Astrocyte (in vitro differentiated cells and primary cell): ENCODE measurements around the gene UBE3C. TPM values are rescaled to one million over a fixed set of nuclear protein-coding genes. Genes with fewer than 3 reads are reported as not detected.

Experiments used
- DNase-seq: peaks from one replicate; pipeline ENCODE4 v3.0.0-alpha.2; 2010; ENCODE audit warnings: low read depth
- FAIRE-seq: peaks from 2 replicates; lab custom pipeline; 2011; peaks lifted over from hg19 to GRCh38; lab: Jason Lieb, UNC
- H2AFZ ChIP-seq: 2 replicates; pipeline ENCODE4 v1.6.0; 2012; ENCODE audit warnings: low read depth, low read length, inconsistent platforms
- H3K27ac ChIP-seq: 2 replicates; pipeline ENCODE4 v1.5.1; 2011; ENCODE audit warnings: low read depth, low read length, inconsistent platforms
- H3K27me3 ChIP-seq: 2 replicates; pipeline ENCODE4 v1.6.0; 2011; ENCODE audit warnings: low read length, inconsistent platforms; ENCODE audit not compliant: insufficient read depth
- H3K36me3 ChIP-seq: 2 replicates; pipeline ENCODE4 v1.5.1; 2011; ENCODE audit warnings: low read length, inconsistent platforms; ENCODE audit not compliant: insufficient read depth
- H3K4me1 ChIP-seq: 2 replicates; pipeline ENCODE4 v1.5.1; 2011; ENCODE audit warnings: low read length, inconsistent platforms; ENCODE audit not compliant: insufficient read depth
- H3K4me2 ChIP-seq: 2 replicates; pipeline ENCODE4 v1.6.0; 2012; ENCODE audit warnings: low read length, inconsistent platforms
- H3K4me3 ChIP-seq: 2 replicates; pipeline ENCODE4 v1.5.1; 2011; ENCODE audit warnings: low read depth, mild to moderate bottlenecking, low read length, inconsistent platforms; ENCODE audit not compliant: insufficient read depth
- H3K79me2 ChIP-seq: 2 replicates; pipeline ENCODE4 v1.6.0; 2012; ENCODE audit warnings: mild to moderate bottlenecking, low read length, inconsistent platforms; ENCODE audit not compliant: insufficient read depth
- H3K9ac ChIP-seq: 2 replicates; pipeline ENCODE4 v1.6.0; 2012; ENCODE audit warnings: mild to moderate bottlenecking, low read length, inconsistent platforms
- H3K9me3 ChIP-seq: 2 replicates; pipeline ENCODE4 v1.5.1; 2012; ENCODE audit warnings: low read depth, mild to moderate bottlenecking, low read length, inconsistent platforms; ENCODE audit not compliant: insufficient read depth
- H4K20me1 ChIP-seq: 2 replicates; pipeline ENCODE4 v1.6.0; 2012; ENCODE audit warnings: low read length, inconsistent platforms; ENCODE audit not compliant: insufficient read depth
- H3K27ac Mint-ChIP-seq: one replicate; pipeline ENCODE4 v1.8.0; 2021; ENCODE audit warnings: mild to moderate bottlenecking, mixed read lengths; ENCODE audit not compliant: unreplicated experiment
- H3K27me3 Mint-ChIP-seq: one replicate; pipeline ENCODE4 v1.8.0; 2021; ENCODE audit warnings: low read depth, mixed read lengths; ENCODE audit not compliant: unreplicated experiment
- H3K36me3 Mint-ChIP-seq: one replicate; pipeline ENCODE4 v1.8.0; 2021; ENCODE audit warnings: low read depth, mixed read lengths; ENCODE audit not compliant: unreplicated experiment
- H3K4me1 Mint-ChIP-seq: one replicate; pipeline ENCODE4 v1.8.0; 2021; ENCODE audit warnings: low read depth, mixed read lengths; ENCODE audit not compliant: unreplicated experiment
- H3K4me3 Mint-ChIP-seq: one replicate; pipeline ENCODE4 v1.8.0; 2021; ENCODE audit warnings: mild to moderate bottlenecking, moderate library complexity, mixed read lengths; ENCODE audit not compliant: unreplicated experiment
- H3K9me3 Mint-ChIP-seq: one replicate; pipeline ENCODE4 v1.8.0; 2021; ENCODE audit warnings: mild to moderate bottlenecking, mixed read lengths; ENCODE audit not compliant: unreplicated experiment
- EZH2 ChIP-seq: IDR thresholded peaks from 2 replicates; pipeline ENCODE4 v1.6.1; 2012; ENCODE audit warnings: mild to moderate bottlenecking, low read length, inconsistent platforms; ENCODE audit not compliant: insufficient read depth
- total RNA-seq: library from RNA; stranded (reverse); gene quantifications from 2 replicates; pipeline ENCODE4 v1.2.1, GENCODE V29; 2021
- TF ChIP-seq, protein P1 (sequence below): IDR thresholded peaks from 2 replicates; pipeline ENCODE4 v1.5.1; 2011; ENCODE audit warnings: low read depth, mild to moderate bottlenecking, inconsistent platforms, low read length, moderate library complexity; ENCODE audit not compliant: insufficient read depth

The UBE3C gene
- total RNA-seq, 1 donor from 2014 or later, result 76.9 TPM

DNA sequence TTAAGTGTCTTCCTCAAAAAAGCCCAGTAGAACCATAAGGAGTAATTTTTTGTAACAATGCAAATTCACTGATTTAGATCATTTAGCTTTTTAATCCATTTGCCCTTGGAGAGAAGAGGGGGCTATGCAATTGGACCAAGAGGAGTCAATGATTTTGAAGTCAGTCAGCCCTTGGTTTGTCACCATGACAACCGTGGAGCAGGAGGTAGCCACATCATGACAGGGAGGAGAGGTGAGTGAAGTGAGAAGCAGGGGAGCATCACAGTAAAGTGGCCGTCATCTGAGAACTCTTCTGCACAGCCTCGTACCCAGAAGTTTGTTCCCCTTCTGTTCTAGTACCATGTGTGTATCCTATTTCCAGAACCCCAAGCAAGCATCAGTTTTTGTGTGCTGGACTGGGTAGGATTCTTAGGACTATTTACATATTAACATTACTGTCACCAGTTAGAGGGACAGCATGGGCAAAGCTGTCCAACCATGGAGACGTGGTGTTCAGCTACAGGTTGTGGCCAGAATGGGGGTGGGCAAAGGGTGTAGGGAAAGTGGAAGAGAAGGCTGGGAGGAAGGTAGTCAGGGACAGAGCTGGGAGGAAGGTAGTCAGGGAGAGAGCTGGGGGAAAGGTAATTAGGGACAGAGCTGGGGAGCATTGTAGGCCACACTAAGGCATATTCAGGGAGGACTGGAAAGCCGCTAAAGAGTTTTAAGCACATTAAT, 13.1 kb downstream of the UBE3C start:
- DNase-seq (no peak), FAIRE-seq (no peak)
- H3K27me3 ChIP-seq, result no peaks in the 10 kb centered on the region
- Mint-ChIP-seq H3K27ac (no peak overlapping the region), H3K4me3 (no peak overlapping the region), H3K27me3 (no peaks in the 10 kb centered on the region), H3K9me3 (no peaks in the 10 kb centered on the region), H3K4me1 (peaks cover 18% of the 10 kb centered on the region), H3K36me3 (peaks cover 2% of the 10 kb centered on the region)
- peaks cover 100% of the 10 kb centered on the region for H3K79me2 ChIP-seq
- H2AFZ ChIP-seq, result no peak overlapping the region
- TF ChIP-seq, protein P1, sequence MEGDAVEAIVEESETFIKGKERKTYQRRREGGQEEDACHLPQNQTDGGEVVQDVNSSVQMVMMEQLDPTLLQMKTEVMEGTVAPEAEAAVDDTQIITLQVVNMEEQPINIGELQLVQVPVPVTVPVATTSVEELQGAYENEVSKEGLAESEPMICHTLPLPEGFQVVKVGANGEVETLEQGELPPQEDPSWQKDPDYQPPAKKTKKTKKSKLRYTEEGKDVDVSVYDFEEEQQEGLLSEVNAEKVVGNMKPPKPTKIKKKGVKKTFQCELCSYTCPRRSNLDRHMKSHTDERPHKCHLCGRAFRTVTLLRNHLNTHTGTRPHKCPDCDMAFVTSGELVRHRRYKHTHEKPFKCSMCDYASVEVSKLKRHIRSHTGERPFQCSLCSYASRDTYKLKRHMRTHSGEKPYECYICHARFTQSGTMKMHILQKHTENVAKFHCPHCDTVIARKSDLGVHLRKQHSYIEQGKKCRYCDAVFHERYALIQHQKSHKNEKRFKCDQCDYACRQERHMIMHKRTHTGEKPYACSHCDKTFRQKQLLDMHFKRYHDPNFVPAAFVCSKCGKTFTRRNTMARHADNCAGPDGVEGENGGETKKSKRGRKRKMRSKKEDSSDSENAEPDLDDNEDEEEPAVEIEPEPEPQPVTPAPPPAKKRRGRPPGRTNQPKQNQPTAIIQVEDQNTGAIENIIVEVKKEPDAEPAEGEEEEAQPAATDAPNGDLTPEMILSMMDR, result no peak
- no peak for TF ChIP-seq EZH2
- H3K4me1 ChIP-seq, result peaks cover 12% of the 10 kb centered on the region
- peaks cover 100% of the 10 kb centered on the region for H4K20me1 ChIP-seq
- H3K36me3 ChIP-seq, result no peaks in the 10 kb centered on the region
- H3K4me3 ChIP-seq, result no peak overlapping the region
- H3K9me3 ChIP-seq, result no peaks in the 10 kb centered on the region
- H3K4me2 ChIP-seq, result no peak overlapping the region
- H3K27ac ChIP-seq, result no peak overlapping the region
- H3K9ac ChIP-seq, result no peak overlapping the region

GRCh38 chr7:157152391-157152937, 13.7 kb downstream of the UBE3C start:
- Histone ChIP-seq H3K27ac (no peak overlapping the region), H3K27me3 (no peaks in the 10 kb centered on the region), H3K4me3 (no peak overlapping the region), H3K79me2 (peaks cover 100% of the 10 kb centered on the region), H4K20me1 (peaks cover 100% of the 10 kb centered on the region), H3K4me1 (peaks cover 12% of the 10 kb centered on the region), H2AFZ (no peak overlapping the region), H3K36me3 (no peaks in the 10 kb centered on the region), H3K4me2 (no peak overlapping the region), H3K9ac (no peak overlapping the region), H3K9me3 (no peaks in the 10 kb centered on the region)
- FAIRE-seq (no peak), DNase-seq (no peak)
- H3K36me3 Mint-ChIP-seq, result peaks cover 2% of the 10 kb centered on the region
- H3K27me3 Mint-ChIP-seq, result no peaks in the 10 kb centered on the region
- no peak overlapping the region for H3K27ac Mint-ChIP-seq
- no peaks in the 10 kb centered on the region for H3K9me3 Mint-ChIP-seq
- TF ChIP-seq, protein P1, result no peak
- no peak for TF ChIP-seq EZH2
- H3K4me1 Mint-ChIP-seq, result peaks cover 18% of the 10 kb centered on the region
- no peak overlapping the region for H3K4me3 Mint-ChIP-seq

DNA sequence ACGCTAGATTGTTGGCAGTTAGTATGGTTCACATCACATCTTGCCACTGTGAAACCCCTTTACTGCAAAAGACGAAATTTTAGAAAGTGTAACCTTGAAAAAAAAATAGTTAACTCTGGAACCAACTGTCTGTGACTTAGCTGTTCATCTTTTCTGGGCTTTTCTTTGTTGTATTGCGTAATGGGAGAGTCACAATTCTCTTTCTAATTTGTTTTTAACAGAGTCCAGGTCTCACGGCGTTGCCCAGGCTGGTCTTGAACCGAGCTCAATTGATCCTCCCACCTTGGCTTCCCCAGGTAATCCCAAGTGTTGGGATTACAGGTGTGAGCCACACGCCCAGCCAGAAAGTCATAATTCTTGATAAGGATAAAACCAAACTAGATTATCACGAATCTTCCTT, 14.5 kb downstream of the UBE3C start:
- H3K9ac ChIP-seq, result no peak overlapping the region
- H2AFZ ChIP-seq, result no peak overlapping the region
- peaks cover 15% of the 10 kb centered on the region for H3K4me1 ChIP-seq
- no peak overlapping the region for H3K4me2 ChIP-seq
- Mint-ChIP-seq H3K36me3 (peaks cover 2% of the 10 kb centered on the region), H3K9me3 (no peaks in the 10 kb centered on the region), H3K27me3 (no peaks in the 10 kb centered on the region), H3K4me3 (no peak overlapping the region), H3K4me1 (peaks cover 18% of the 10 kb centered on the region), H3K27ac (peak overlapping the region; percentile 44)
- no peaks in the 10 kb centered on the region for H3K27me3 ChIP-seq
- FAIRE-seq, result no peak
- H4K20me1 ChIP-seq, result peaks cover 99% of the 10 kb centered on the region
- DNase-seq, result no peak
- H3K4me3 ChIP-seq, result no peak overlapping the region
- H3K27ac ChIP-seq, result no peak overlapping the region
- TF ChIP-seq EZH2, result no peak
- TF ChIP-seq, protein P1, result no peak
- no peaks in the 10 kb centered on the region for H3K9me3 ChIP-seq
- no peaks in the 10 kb centered on the region for H3K36me3 ChIP-seq
- H3K79me2 ChIP-seq, result peaks cover 99% of the 10 kb centered on the region
